RWPE2 (cell line): ENCODE results near the gene JPH2.

Source experiments
- ATAC-seq: fragments of 200-7000 bp; cut with Tn5 transposase; 3 replicates; pipeline ENCODE4 v1.9.1; 2021; ENCODE audit warnings: low read depth
- DNase-seq: peaks from one replicate; pipeline ENCODE4 v3.0.0-alpha.2; 2020; ENCODE audit warnings: low spot score
- H3K27ac ChIP-seq: fragments of 450-650 bp; 2 replicates; pipeline ENCODE4 v1.5.1; 2017; ENCODE audit warnings: mild to moderate bottlenecking; ENCODE audit not compliant: poor library complexity, severe bottlenecking
- H3K27me3 ChIP-seq: fragments of 250-450 bp; sonication (Bioruptor Pico); 2 replicates; pipeline ENCODE4 v1.5.1; 2021; ENCODE audit warnings: mild to moderate bottlenecking, moderate library complexity; ENCODE audit not compliant: insufficient read depth, poor library complexity, severe bottlenecking
- H3K36me3 ChIP-seq: fragments of 250-450 bp; sonication (Bioruptor Pico); 2 replicates; pipeline ENCODE4 v1.5.1; 2020; ENCODE audit warnings: low read depth, mild to moderate bottlenecking, moderate library complexity
- H3K4me1 ChIP-seq: fragments of 250-450 bp; sonication (Bioruptor Pico); 2 replicates; pipeline ENCODE4 v1.5.1; 2021; ENCODE audit warnings: mild to moderate bottlenecking, moderate library complexity; ENCODE audit not compliant: insufficient read depth, poor library complexity, severe bottlenecking
- H3K4me3 ChIP-seq: fragments of 250-450 bp; sonication (Bioruptor Pico); 2 replicates; pipeline ENCODE4 v1.5.1; 2021; ENCODE audit warnings: mild to moderate bottlenecking, moderate library complexity; ENCODE audit not compliant: severe bottlenecking
- H3K9me3 ChIP-seq: fragments of 250-450 bp; sonication (Bioruptor Pico); 2 replicates; pipeline ENCODE4 v1.5.1; 2021; ENCODE audit warnings: mild to moderate bottlenecking, moderate library complexity; ENCODE audit not compliant: severe bottlenecking
- CTCF ChIP-seq: fragments of 450-650 bp; IDR thresholded peaks from one replicate; pipeline ENCODE4 v1.5.1; 2017; ENCODE audit warnings: mild to moderate bottlenecking, moderate library complexity; ENCODE audit not compliant: poor library complexity, severe bottlenecking

JPH2 gene

GRCh38 chr20:44137266-44137801 is 49.7 kb downstream of the JPH2 start:
- Histone ChIP-seq H3K4me1 (peaks cover 10% of the 10 kb centered on the region), H3K9me3 (no peaks in the 10 kb centered on the region), H3K4me3 (no peak overlapping the region), H3K36me3 (no peaks in the 10 kb centered on the region), H3K27ac (peak overlapping the region; percentile 24), H3K27me3 (no peaks in the 10 kb centered on the region)
- TF ChIP-seq CTCF = no peak
- ATAC-seq (peak; percentile 89), DNase-seq (no peak)

- no peak for ATAC-seq
- H3K27ac ChIP-seq = peak overlapping the region; percentile 24
- H3K36me3 ChIP-seq = no peaks in the 10 kb centered on the region
- no peak for TF ChIP-seq CTCF
- H3K4me3 ChIP-seq = no peak overlapping the region
- no peaks in the 10 kb centered on the region for H3K27me3 ChIP-seq
- DNase-seq = no peak
- no peaks in the 10 kb centered on the region for H3K9me3 ChIP-seq
- H3K4me1 ChIP-seq = peaks cover 10% of the 10 kb centered on the region
These were observed 50.3 kb downstream of the JPH2 start for GRCh38 chr20:44136579-44137265.

- Histone ChIP-seq H3K36me3 (no peaks in the 10 kb centered on the region), H3K27me3 (no peaks in the 10 kb centered on the region), H3K4me3 (no peak overlapping the region), H3K9me3 (no peaks in the 10 kb centered on the region), H3K4me1 (peaks cover 10% of the 10 kb centered on the region), H3K27ac (no peak overlapping the region)
- DNase-seq = no peak
- TF ChIP-seq CTCF = no peak
- ATAC-seq = no peak
These were observed 51.4 kb downstream of the JPH2 start for GRCh38 chr20:44135417-44136204.

- Histone ChIP-seq H3K4me3 (no peak overlapping the region), H3K4me1 (peaks cover 10% of the 10 kb centered on the region), H3K36me3 (no peaks in the 10 kb centered on the region), H3K9me3 (no peaks in the 10 kb centered on the region), H3K27ac (no peak overlapping the region), H3K27me3 (no peaks in the 10 kb centered on the region)
- DNase-seq (no peak), ATAC-seq (no peak)
- TF ChIP-seq CTCF = no peak
These were observed 52.0 kb downstream of the JPH2 start for GRCh38 chr20:44135012-44135412.
